Body of pancreas (tissue), 4 donors: ENCODE results near the gene ITK. TPM values are rescaled to one million over a fixed set of nuclear protein-coding genes. Genes with fewer than 3 reads are reported as not detected.

Experiments
- ATAC-seq: fragments of 150-250 bp; one replicate; pipeline ENCODE4 v1.9.1; 2016
- DNase-seq, 4 donors: peaks; one replicate each; pipeline ENCODE4 v3.0.0-alpha.2; 2019
- H3K27ac ChIP-seq, 4 donors: fragments of 200-600 bp; sonication (generic); 1 replicate in 3 of 4; 2 replicates in 1 of 4; pipeline versions ENCODE4 v1.5.1 to v1.6.1; 2016 to 2019; ENCODE audit warnings: mild to moderate bottlenecking in 1 of 4, mixed read lengths in 1 of 4, moderate library complexity in 1 of 4
- H3K27me3 ChIP-seq, 2 donors: fragments of 200-600 bp; sonication (generic); one replicate each; pipeline ENCODE4 v1.6.0; 2016; ENCODE audit warnings: mild to moderate bottlenecking in 1 of 2
- H3K36me3 ChIP-seq, 2 donors: fragments of 200-600 bp; sonication (generic); replicated peaks in 1 of 2; 2 replicates each; pipeline ENCODE4 v1.5.1; 2016; ENCODE audit warnings: low read depth in 2 of 2; ENCODE audit not compliant: insufficient read depth in 1 of 2
- H3K4me1 ChIP-seq: fragments of 200-600 bp; sonication (generic); one replicate; pipeline ENCODE4 v1.6.0; 2016
- H3K4me3 ChIP-seq, 2 donors: fragments of 200-600 bp; sonication (generic); 1 replicate in 1 of 2; 2 replicates in 1 of 2; pipeline ENCODE4 v1.5.1; 2016 to 2019
- H3K9me3 ChIP-seq, 3 donors: fragments of 200-600 bp; sonication (generic); 1 replicate in 2 of 3; 2 replicates in 1 of 3; pipeline ENCODE4 v1.5.1; 2016
- POLR2A ChIP-seq, 3 donors: fragments of 450-650 bp; IDR thresholded peaks; one replicate each; pipeline ENCODE4 v1.6.1; 2016; ENCODE audit warnings: antibody characterized with exemption in 3 of 3, mild to moderate bottlenecking in 2 of 3
- WGBS, 2 donors: methylation state at CpG; one replicate each; pipeline ENCODE4 v1.1.5; 2017; 5-methylcytosine and 5-hydroxymethylcytosine counted together
- intact Hi-C: fragments of 100-400 bp; cut with DNase I; formaldehyde crosslinking; loops from one replicate; pipeline ENCODE4 v1.15.1; 2023
- total RNA-seq, 2 donors: library from RNA; depleted of rRNA; stranded (reverse); fragments of >200 nt; gene quantifications; one replicate each; pipeline ENCODE4 v1.1.0, GENCODE V29; 2016
- TF ChIP-seq, protein P1 (sequence below), 7 experiments: fragments of 450-650 bp in 4 of 7; fragments of 200-600 bp in 3 of 7; sonication (generic) in 3 of 7; IDR thresholded peaks; one replicate each; pipeline ENCODE4 v1.5.1; 2016 to 2019; ENCODE audit warnings: antibody characterized with exemption in 7 of 7

The ITK gene
- total RNA-seq, 2 donors from 2014 or later: 0.78 to 2.6 TPM

DNA sequence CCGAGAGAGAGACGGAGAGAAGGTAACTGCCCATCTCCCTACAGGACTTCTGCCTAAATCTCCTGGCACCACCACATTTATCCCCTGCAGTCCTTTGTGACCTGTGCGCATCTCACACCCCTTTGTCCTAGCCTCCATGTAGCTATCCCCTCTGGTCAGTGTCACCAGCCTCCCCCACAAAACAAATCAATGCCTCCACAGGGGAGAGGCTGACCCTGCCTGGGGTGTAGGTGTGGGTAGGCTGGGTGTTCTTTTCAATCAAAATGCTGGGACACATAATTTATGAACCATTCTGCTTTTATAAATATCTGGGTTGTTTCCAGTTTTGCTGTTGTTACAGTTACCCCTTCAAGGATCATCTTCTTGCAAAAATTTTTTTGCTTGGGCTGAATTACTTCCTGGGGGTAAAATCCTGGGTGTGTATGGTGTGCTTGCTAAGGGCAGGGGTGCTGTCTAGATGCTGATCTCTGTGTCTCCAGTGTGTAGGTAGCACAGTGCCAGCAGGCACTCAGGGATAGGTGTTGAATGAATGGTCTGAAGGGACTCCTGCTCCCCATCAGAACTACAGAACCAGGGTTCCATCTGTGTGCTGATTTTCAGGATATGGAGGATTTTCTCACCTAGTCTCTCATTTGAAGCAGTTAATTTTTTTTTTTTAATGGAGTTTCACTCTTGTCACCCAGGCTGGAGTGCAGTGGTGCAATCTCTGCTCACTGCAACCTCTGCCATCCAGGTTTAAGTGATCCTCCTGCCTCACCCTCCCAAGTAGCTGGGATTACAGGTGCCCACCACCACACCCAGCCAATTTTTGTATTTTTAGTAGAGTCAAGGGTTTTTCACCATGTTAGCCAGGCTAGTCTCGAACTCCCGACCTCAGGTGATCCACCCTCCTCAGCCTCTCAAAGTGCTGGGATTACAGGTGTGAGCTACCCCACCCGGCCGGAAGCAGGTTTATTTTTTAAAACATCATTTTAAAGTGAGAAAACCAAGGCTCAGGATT lies 14.1 kb upstream of the ITK start, which contains the start of gene GARIN3:
TSS of gene GARIN3 (minus strand) at position 51 of the 1,000 bp plus-strand sequence. CDS start 96 bp downstream, outside the sequence.
- TF ChIP-seq POLR2A (IDR thresholded peaks at IDR 0.05): no peak
- TF ChIP-seq, protein P1, sequence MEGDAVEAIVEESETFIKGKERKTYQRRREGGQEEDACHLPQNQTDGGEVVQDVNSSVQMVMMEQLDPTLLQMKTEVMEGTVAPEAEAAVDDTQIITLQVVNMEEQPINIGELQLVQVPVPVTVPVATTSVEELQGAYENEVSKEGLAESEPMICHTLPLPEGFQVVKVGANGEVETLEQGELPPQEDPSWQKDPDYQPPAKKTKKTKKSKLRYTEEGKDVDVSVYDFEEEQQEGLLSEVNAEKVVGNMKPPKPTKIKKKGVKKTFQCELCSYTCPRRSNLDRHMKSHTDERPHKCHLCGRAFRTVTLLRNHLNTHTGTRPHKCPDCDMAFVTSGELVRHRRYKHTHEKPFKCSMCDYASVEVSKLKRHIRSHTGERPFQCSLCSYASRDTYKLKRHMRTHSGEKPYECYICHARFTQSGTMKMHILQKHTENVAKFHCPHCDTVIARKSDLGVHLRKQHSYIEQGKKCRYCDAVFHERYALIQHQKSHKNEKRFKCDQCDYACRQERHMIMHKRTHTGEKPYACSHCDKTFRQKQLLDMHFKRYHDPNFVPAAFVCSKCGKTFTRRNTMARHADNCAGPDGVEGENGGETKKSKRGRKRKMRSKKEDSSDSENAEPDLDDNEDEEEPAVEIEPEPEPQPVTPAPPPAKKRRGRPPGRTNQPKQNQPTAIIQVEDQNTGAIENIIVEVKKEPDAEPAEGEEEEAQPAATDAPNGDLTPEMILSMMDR (IDR thresholded peaks at IDR 0.05): no peak
- no peaks in the 10 kb centered on the region for H3K4me1 ChIP-seq
- H3K27me3 ChIP-seq: no peaks in the 10 kb centered on the region
- intact Hi-C loops: no loop called here
- H3K4me3 ChIP-seq: no peak within 1 kb of the TSS
- no peaks in the 10 kb centered on the region for H3K9me3 ChIP-seq
- 68 to 72% methylated on average over 7 of the region's 7 CpGs for WGBS, 2 donors
- no peaks in the 10 kb centered on the region for H3K36me3 ChIP-seq
- ATAC-seq (no peak), DNase-seq (no peak)
- no peak within 1 kb of the TSS for H3K27ac ChIP-seq

GRCh38 chr5:157167214-157167621 lies 13.4 kb upstream of the ITK start:
- Histone ChIP-seq H3K9me3 (no peaks in the 10 kb centered on the region), H3K4me1 (no peaks in the 10 kb centered on the region), H3K27me3 (no peaks in the 10 kb centered on the region), H3K4me3 (no peak overlapping the region), H3K36me3 (no peaks in the 10 kb centered on the region), H3K27ac (no peak overlapping the region)
- no peak for ATAC-seq
- intact Hi-C loops: no loop called here
- no peak for TF ChIP-seq POLR2A (IDR thresholded peaks at IDR 0.05)
- TF ChIP-seq, protein P1 (IDR thresholded peaks at IDR 0.05): no peak
- 56 to 65% methylated on average over 4 of the region's 4 CpGs for WGBS, 2 donors
- DNase-seq: no peak

DNA sequence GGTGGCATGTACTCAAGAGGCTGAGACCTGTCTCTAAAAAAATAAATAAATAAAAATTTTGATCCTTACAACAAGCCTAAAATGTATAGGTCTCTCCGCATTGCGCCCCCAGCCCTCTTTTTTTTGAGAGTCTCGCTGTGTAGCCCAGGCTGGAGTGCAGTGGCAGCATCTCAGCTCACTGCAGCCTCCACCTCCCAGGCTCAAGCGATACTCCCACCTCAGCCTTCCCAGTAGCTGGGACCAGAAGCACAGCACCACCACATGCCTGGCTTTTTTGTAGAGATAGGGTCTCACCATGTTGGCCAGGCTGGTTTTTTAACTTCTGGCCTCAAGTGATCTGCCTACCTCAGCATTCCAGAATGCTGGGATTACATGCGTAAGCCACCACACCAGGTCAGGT lies 12.4 kb upstream of the ITK start:
- H3K4me1 ChIP-seq: no peaks in the 10 kb centered on the region
- H3K9me3 ChIP-seq: no peaks in the 10 kb centered on the region
- H3K27ac ChIP-seq: no peak overlapping the region
- no peaks in the 10 kb centered on the region for H3K36me3 ChIP-seq
- 88 to 93% methylated on average over 5 of the region's 5 CpGs for WGBS, 2 donors
- DNase-seq: no peak
- intact Hi-C loops: no loop called here
- no peak for ATAC-seq
- no peak for TF ChIP-seq POLR2A (IDR thresholded peaks at IDR 0.05)
- TF ChIP-seq, protein P1 (IDR thresholded peaks at IDR 0.05): no peak
- H3K27me3 ChIP-seq: no peaks in the 10 kb centered on the region
- no peak overlapping the region for H3K4me3 ChIP-seq

DNA sequence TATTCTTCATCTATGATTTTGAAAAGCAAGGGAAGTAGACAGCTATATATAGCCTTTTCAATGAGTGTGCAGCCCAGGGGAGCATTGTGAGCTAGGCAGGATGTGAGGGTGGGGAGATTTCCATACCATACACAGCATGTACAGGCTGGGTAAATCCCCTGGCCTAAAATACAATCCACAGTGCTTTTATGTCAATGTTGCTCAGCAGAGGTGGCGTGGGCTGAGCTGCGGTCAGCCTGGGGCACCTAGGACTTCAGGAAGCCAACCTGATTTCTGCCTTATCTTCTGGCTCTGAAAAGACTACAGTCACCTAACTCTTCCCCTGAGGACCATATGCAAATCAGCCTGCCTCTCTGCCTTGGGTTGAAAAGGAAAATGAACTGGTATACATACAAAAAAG lies 8.2 kb upstream of the ITK start:
- Histone ChIP-seq H3K27ac (no peak overlapping the region), H3K36me3 (no peaks in the 10 kb centered on the region), H3K9me3 (no peaks in the 10 kb centered on the region), H3K4me1 (no peaks in the 10 kb centered on the region), H3K4me3 (no peak overlapping the region), H3K27me3 (peaks cover 0 to 6% of the 10 kb centered on the region in 2 donors)
- intact Hi-C loops: no loop called here
- TF ChIP-seq POLR2A (IDR thresholded peaks at IDR 0.05): no peak
- TF ChIP-seq, protein P1 (IDR thresholded peaks at IDR 0.05): no peak
- no peak for ATAC-seq
- 74 to 78% methylated on average over 2 of the region's 2 CpGs for WGBS, 2 donors
- DNase-seq: no peak
